ENCODE data around the gene CDH4. TPM values are rescaled to one million over a fixed set of nuclear protein-coding genes. Genes with fewer than 3 reads are reported as not detected.

Gene CDH4
- total RNA-seq, 1 donor from 2014 or later = 2.9 TPM

- no peak overlapping the region for H2AFZ ChIP-seq (replicated peaks)
- H3K4me3 Mint-ChIP-seq = no peak overlapping the region
- H3K4me2 ChIP-seq = no peak overlapping the region
- no peaks in the 10 kb centered on the region for H3K27me3 ChIP-seq
- no peak overlapping the region for H3K9ac ChIP-seq
- H3K9me3 ChIP-seq (ENCODE audit: low read depth) = no peaks in the 10 kb centered on the region
- peaks cover 8% of the 10 kb centered on the region for H3K36me3 Mint-ChIP-seq
- no peak overlapping the region for H3K4me3 ChIP-seq
- H3K4me1 ChIP-seq = peaks cover 10% of the 10 kb centered on the region
- no peaks in the 10 kb centered on the region for H4K20me1 ChIP-seq (ENCODE audit: low read depth)
- peaks cover 10% of the 10 kb centered on the region for H3K4me1 Mint-ChIP-seq
- no peaks in the 10 kb centered on the region for H3K79me2 ChIP-seq (ENCODE audit: low read depth)
- peaks cover 3% of the 10 kb centered on the region for H3K9me3 Mint-ChIP-seq
- TF ChIP-seq EZH2 (IDR thresholded peaks at IDR 0.05) (no peak), EZH2phosphoT487 (IDR thresholded peaks at IDR 0.05) (no peak)
- TF ChIP-seq, protein P1, sequence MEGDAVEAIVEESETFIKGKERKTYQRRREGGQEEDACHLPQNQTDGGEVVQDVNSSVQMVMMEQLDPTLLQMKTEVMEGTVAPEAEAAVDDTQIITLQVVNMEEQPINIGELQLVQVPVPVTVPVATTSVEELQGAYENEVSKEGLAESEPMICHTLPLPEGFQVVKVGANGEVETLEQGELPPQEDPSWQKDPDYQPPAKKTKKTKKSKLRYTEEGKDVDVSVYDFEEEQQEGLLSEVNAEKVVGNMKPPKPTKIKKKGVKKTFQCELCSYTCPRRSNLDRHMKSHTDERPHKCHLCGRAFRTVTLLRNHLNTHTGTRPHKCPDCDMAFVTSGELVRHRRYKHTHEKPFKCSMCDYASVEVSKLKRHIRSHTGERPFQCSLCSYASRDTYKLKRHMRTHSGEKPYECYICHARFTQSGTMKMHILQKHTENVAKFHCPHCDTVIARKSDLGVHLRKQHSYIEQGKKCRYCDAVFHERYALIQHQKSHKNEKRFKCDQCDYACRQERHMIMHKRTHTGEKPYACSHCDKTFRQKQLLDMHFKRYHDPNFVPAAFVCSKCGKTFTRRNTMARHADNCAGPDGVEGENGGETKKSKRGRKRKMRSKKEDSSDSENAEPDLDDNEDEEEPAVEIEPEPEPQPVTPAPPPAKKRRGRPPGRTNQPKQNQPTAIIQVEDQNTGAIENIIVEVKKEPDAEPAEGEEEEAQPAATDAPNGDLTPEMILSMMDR (IDR thresholded peaks at IDR 0.05) = no peak
- peaks cover 2% of the 10 kb centered on the region for H3K27me3 Mint-ChIP-seq (ENCODE audit: insufficient read depth, low read depth)
- no peak overlapping the region for H3K27ac ChIP-seq
- H3F3A ChIP-seq (ENCODE audit: low read depth) = peaks cover 4% of the 10 kb centered on the region
- no peaks in the 10 kb centered on the region for H3K36me3 ChIP-seq
- DNase-seq (ENCODE audit: low spot score) = no peak
- no peak overlapping the region for H3K27ac Mint-ChIP-seq
Measured at GRCh38 chr20:61931476-61932198, 679.6 kb downstream of the CDH4 start.

DNA sequence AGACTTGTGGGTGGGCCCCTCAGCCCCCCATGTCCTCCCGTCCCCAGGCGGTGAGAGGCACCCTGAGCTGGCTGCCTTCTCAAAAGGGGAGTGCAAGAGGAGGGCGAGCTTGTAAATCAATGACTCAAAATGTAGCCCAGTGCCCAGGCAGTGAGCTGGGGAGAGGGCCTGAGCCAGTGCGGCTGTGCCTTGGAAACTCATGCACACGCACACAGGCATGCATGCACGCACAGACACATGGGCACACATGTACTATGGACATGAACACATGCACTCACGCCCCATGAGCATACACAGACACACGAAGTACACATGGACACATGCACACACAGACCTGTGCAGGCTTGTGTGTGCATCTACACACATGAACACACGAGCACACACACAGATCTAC, 680.1 kb downstream of the CDH4 start:
- TF ChIP-seq EZH2phosphoT487 (IDR thresholded peaks at IDR 0.05) (no peak), EZH2 (IDR thresholded peaks at IDR 0.05) (no peak)
- TF ChIP-seq, protein P1 (IDR thresholded peaks at IDR 0.05) = no peak
- H3K4me2 ChIP-seq = no peak overlapping the region
- peaks cover 10% of the 10 kb centered on the region for H3K4me1 ChIP-seq
- H3K27ac ChIP-seq = no peak overlapping the region
- H3K27me3 Mint-ChIP-seq (ENCODE audit: insufficient read depth, low read depth) = peaks cover 2% of the 10 kb centered on the region
- no peak overlapping the region for H2AFZ ChIP-seq (replicated peaks)
- H3F3A ChIP-seq (ENCODE audit: low read depth) = peaks cover 4% of the 10 kb centered on the region
- H3K4me1 Mint-ChIP-seq = peaks cover 10% of the 10 kb centered on the region
- H3K36me3 ChIP-seq = no peaks in the 10 kb centered on the region
- no peak for DNase-seq (ENCODE audit: low spot score)
- peaks cover 3% of the 10 kb centered on the region for H3K9me3 Mint-ChIP-seq
- H3K79me2 ChIP-seq (ENCODE audit: low read depth) = no peaks in the 10 kb centered on the region
- no peak overlapping the region for H3K9ac ChIP-seq
- no peak overlapping the region for H3K4me3 ChIP-seq
- no peaks in the 10 kb centered on the region for H3K9me3 ChIP-seq (ENCODE audit: low read depth)
- H4K20me1 ChIP-seq (ENCODE audit: low read depth) = no peaks in the 10 kb centered on the region
- H3K27me3 ChIP-seq = no peaks in the 10 kb centered on the region
- H3K27ac Mint-ChIP-seq = no peak overlapping the region
- H3K4me3 Mint-ChIP-seq = no peak overlapping the region
- H3K36me3 Mint-ChIP-seq = peaks cover 8% of the 10 kb centered on the region

- no peaks in the 10 kb centered on the region for H3K36me3 ChIP-seq
- peaks cover 3% of the 10 kb centered on the region for H3K9me3 Mint-ChIP-seq
- no peaks in the 10 kb centered on the region for H3K27me3 ChIP-seq
- H3K36me3 Mint-ChIP-seq = peaks cover 8% of the 10 kb centered on the region
- H3F3A ChIP-seq (ENCODE audit: low read depth) = peaks cover 4% of the 10 kb centered on the region
- no peak overlapping the region for H3K27ac ChIP-seq
- H3K79me2 ChIP-seq (ENCODE audit: low read depth) = no peaks in the 10 kb centered on the region
- H3K27me3 Mint-ChIP-seq (ENCODE audit: insufficient read depth, low read depth) = peaks cover 2% of the 10 kb centered on the region
- H3K4me1 Mint-ChIP-seq = peaks cover 10% of the 10 kb centered on the region
- H3K9me3 ChIP-seq (ENCODE audit: low read depth) = no peaks in the 10 kb centered on the region
- no peak overlapping the region for H3K4me2 ChIP-seq
- peaks cover 10% of the 10 kb centered on the region for H3K4me1 ChIP-seq
- no peak overlapping the region for H3K9ac ChIP-seq
- H3K4me3 Mint-ChIP-seq = no peak overlapping the region
- H4K20me1 ChIP-seq (ENCODE audit: low read depth) = no peaks in the 10 kb centered on the region
- TF ChIP-seq, protein P1 (IDR thresholded peaks at IDR 0.05) = no peak
- TF ChIP-seq EZH2phosphoT487 (IDR thresholded peaks at IDR 0.05) (no peak), EZH2 (IDR thresholded peaks at IDR 0.05) (no peak)
- no peak overlapping the region for H3K27ac Mint-ChIP-seq
- DNase-seq (ENCODE audit: low spot score) = no peak
- H2AFZ ChIP-seq (replicated peaks) = no peak overlapping the region
- no peak overlapping the region for H3K4me3 ChIP-seq
Measured at GRCh38 chr20:61932711-61933480, 680.8 kb downstream of the CDH4 start.

Data from neural progenitor cell (in vitro differentiated cells).